ENCODE measurements around the gene FTCD. TPM values are rescaled to one million over a fixed set of nuclear protein-coding genes. Genes with fewer than 3 reads are reported as not detected.

The FTCD gene
- total RNA-seq, 2 donors from 2014 or later, result 0.27 TPM; not detected in 1

- Histone ChIP-seq H3K4me3 (no peak overlapping the region), H3K36me3 (no peaks in the 10 kb centered on the region), H3K27ac (no peak overlapping the region), H3K4me1 (ENCODE audit: control insufficient read depth in 1 of 2, low read depth in 2 of 2) (peaks cover 0 to 11% of the 10 kb centered on the region in 2 donors), H3K9me3 (no peaks in the 10 kb centered on the region), H3K27me3 (replicated peaks; ENCODE audit: insufficient read depth) (no peaks in the 10 kb centered on the region)
- TF ChIP-seq CTCF (IDR thresholded peaks at IDR 0.05), result no peak
- ATAC-seq (ENCODE audit: insufficient number of reproducible peaks, low FRiP score, low read depth) (no peak), DNase-seq (ENCODE audit: low spot score) (no peak)
Observed at GRCh38 chr21:46160907-46161632, 5.7 kb upstream of the FTCD start.

DNA sequence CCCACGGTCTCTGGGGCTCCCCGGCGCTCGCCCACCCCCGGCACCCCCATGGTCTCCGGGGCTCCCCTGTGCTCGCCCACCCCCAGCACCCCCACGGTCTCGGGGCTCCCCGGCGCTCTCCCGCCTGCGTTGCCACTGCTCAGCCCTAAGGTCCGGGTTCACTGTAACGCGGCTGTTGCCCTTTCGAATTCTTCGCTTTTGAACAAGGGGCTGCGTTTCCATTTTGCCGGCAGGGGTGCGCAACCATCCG is 5.2 kb upstream of the FTCD start:
- no peak for DNase-seq (ENCODE audit: low spot score)

GRCh38 chr21:46159841-46160656 is 4.7 kb upstream of the FTCD start:
- Histone ChIP-seq H3K27me3 (replicated peaks; ENCODE audit: insufficient read depth) (no peaks in the 10 kb centered on the region), H3K4me3 (no peak overlapping the region), H3K27ac (no peak overlapping the region), H3K4me1 (ENCODE audit: control insufficient read depth in 1 of 2, low read depth in 2 of 2) (peaks cover 0 to 11% of the 10 kb centered on the region in 2 donors), H3K9me3 (no peaks in the 10 kb centered on the region), H3K36me3 (no peaks in the 10 kb centered on the region)
- DNase-seq (ENCODE audit: low spot score) (no peak), ATAC-seq (ENCODE audit: insufficient number of reproducible peaks, low FRiP score, low read depth) (no peak)
- TF ChIP-seq CTCF (IDR thresholded peaks at IDR 0.05), result no peak

More for the DNA sequence above, 5.2 kb upstream of the FTCD start:
- no peak for TF ChIP-seq CTCF (IDR thresholded peaks at IDR 0.05)
- Histone ChIP-seq H3K9me3 (no peaks in the 10 kb centered on the region), H3K4me1 (ENCODE audit: control insufficient read depth in 1 of 2, low read depth in 2 of 2) (peaks cover 0 to 11% of the 10 kb centered on the region in 2 donors), H3K36me3 (no peaks in the 10 kb centered on the region), H3K27ac (no peak overlapping the region), H3K27me3 (replicated peaks; ENCODE audit: insufficient read depth) (no peaks in the 10 kb centered on the region), H3K4me3 (no peak overlapping the region)
- no peak for ATAC-seq (ENCODE audit: insufficient number of reproducible peaks, low FRiP score, low read depth)

GRCh38 chr21:46159390-46159789 is 4.0 kb upstream of the FTCD start:
- H3K27ac ChIP-seq, result no peak overlapping the region
- H3K27me3 ChIP-seq (replicated peaks; ENCODE audit: insufficient read depth), result no peaks in the 10 kb centered on the region
- peaks cover 0 to 11% of the 10 kb centered on the region in 2 donors for H3K4me1 ChIP-seq (ENCODE audit: control insufficient read depth in 1 of 2, low read depth in 2 of 2)
- no peaks in the 10 kb centered on the region for H3K36me3 ChIP-seq
- DNase-seq (ENCODE audit: low spot score) (no peak), ATAC-seq (ENCODE audit: insufficient number of reproducible peaks, low FRiP score, low read depth) (no peak)
- no peak for TF ChIP-seq CTCF (IDR thresholded peaks at IDR 0.05)
- no peaks in the 10 kb centered on the region for H3K9me3 ChIP-seq
- H3K4me3 ChIP-seq, result no peak overlapping the region

- no peak for DNase-seq (ENCODE audit: low spot score)
- Histone ChIP-seq H3K27ac (no peak overlapping the region), H3K36me3 (no peaks in the 10 kb centered on the region), H3K9me3 (no peaks in the 10 kb centered on the region), H3K4me1 (ENCODE audit: control insufficient read depth in 1 of 2, low read depth in 2 of 2) (peaks cover 0 to 11% of the 10 kb centered on the region in 2 donors), H3K27me3 (replicated peaks; ENCODE audit: insufficient read depth) (no peaks in the 10 kb centered on the region), H3K4me3 (no peak overlapping the region)
- no peak for TF ChIP-seq CTCF (IDR thresholded peaks at IDR 0.05)
- ATAC-seq (ENCODE audit: insufficient number of reproducible peaks, low FRiP score, low read depth), result no peak
Observed at GRCh38 chr21:46158666-46159300, 3.4 kb upstream of the FTCD start.

Data from thoracic aorta (tissue), 2 donors.